Measurements from ENCODE around the gene ATP6V1C2.

DNA sequence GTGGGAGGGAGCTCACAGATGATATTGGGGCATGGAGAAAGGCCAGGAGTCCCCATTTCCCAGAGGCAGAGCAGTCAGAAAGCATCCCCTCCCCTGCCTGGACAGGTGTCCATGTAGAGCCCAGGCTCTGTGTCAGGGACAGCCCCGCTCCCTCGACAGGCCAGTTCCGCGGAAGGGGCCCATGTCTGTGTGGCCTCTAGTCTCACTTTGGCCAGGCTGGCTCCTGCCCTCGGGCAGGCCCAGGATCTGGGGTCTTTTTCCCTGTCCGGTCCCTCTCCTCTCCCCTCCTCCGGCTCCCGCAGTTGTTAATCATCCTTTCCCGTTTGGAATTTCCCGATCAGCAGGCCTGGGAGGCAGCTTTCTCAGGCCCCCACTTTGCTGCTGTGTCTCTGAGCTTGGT is 111.6 kb downstream of the ATP6V1C2 start:
- TF ChIP-seq, protein P1, sequence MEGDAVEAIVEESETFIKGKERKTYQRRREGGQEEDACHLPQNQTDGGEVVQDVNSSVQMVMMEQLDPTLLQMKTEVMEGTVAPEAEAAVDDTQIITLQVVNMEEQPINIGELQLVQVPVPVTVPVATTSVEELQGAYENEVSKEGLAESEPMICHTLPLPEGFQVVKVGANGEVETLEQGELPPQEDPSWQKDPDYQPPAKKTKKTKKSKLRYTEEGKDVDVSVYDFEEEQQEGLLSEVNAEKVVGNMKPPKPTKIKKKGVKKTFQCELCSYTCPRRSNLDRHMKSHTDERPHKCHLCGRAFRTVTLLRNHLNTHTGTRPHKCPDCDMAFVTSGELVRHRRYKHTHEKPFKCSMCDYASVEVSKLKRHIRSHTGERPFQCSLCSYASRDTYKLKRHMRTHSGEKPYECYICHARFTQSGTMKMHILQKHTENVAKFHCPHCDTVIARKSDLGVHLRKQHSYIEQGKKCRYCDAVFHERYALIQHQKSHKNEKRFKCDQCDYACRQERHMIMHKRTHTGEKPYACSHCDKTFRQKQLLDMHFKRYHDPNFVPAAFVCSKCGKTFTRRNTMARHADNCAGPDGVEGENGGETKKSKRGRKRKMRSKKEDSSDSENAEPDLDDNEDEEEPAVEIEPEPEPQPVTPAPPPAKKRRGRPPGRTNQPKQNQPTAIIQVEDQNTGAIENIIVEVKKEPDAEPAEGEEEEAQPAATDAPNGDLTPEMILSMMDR (IDR thresholded peaks at IDR 0.05) = no peak
- no peak for TF ChIP-seq EZH2 (IDR thresholded peaks at IDR 0.05)
- no peak for TF ChIP-seq EZH2phosphoT487 (IDR thresholded peaks at IDR 0.05)

All from neural progenitor cell (in vitro differentiated cells).